ENCODE data around the gene ARHGEF19.
A peak's percentile ranks its signal among the peaks of the same experiment; 100 is the strongest.

Gene ARHGEF19

GRCh38 chr1:16156848-16157495 is 55.5 kb downstream of the ARHGEF19 start:
- Histone ChIP-seq H3K79me2 (ENCODE audit: control insufficient read depth, low read length) (no peaks in the 10 kb centered on the region), H3K27ac (ENCODE audit: low read depth, low read length) (no peak overlapping the region), H3K4me2 (ENCODE audit: low read length) (no peak overlapping the region), H3F3A (ENCODE audit: control insufficient read depth, insufficient read depth) (0 out of 2 replicates have a peak, but pooled peaks cover 3% of the 10 kb centered on the region), H3K4me3 (ENCODE audit: low read length) (no peak overlapping the region), H3K9me3 (ENCODE audit: control insufficient read depth, insufficient read depth, low read length) (no peaks in the 10 kb centered on the region), H3K36me3 (ENCODE audit: control insufficient read depth, low read length) (no peaks in the 10 kb centered on the region), H3K4me1 (ENCODE audit: control insufficient read depth, low read length) (peaks cover 4% of the 10 kb centered on the region), H3K9me2 (replicated peaks; ENCODE audit: control insufficient read depth, low read length) (no peaks in the 10 kb centered on the region), H4K20me1 (ENCODE audit: control insufficient read depth, insufficient read depth, low read depth, low read length) (no peaks in the 10 kb centered on the region), H3K27me3 (ENCODE audit: control insufficient read depth, low read length) (peaks cover 39% of the 10 kb centered on the region)
- no peak for TF ChIP-seq CTCF (IDR thresholded peaks at IDR 0.05; ENCODE audit: low read depth, low read length, poor library complexity, severe bottlenecking)
- TF ChIP-seq EZH2phosphoT487 (IDR thresholded peaks at IDR 0.05; ENCODE audit: borderline replicate concordance, low read length) = no peak

- Histone ChIP-seq H3K4me2 (ENCODE audit: low read length) (peak within 1 kb of the TSS; percentile 53), H3K27me3 (ENCODE audit: control insufficient read depth, low read length) (peaks cover 36% of the 10 kb centered on the region), H3K36me3 (ENCODE audit: control insufficient read depth, low read length) (no peaks in the 10 kb centered on the region), H3K4me1 (ENCODE audit: control insufficient read depth, low read length) (peaks cover 4% of the 10 kb centered on the region), H3K4me3 (ENCODE audit: low read length) (peak within 1 kb of the TSS; percentile 24; the same call in 1 of the 2 replicates), H3K27ac (ENCODE audit: low read depth, low read length) (no peak within 1 kb of the TSS), H3K79me2 (ENCODE audit: control insufficient read depth, low read length) (no peaks in the 10 kb centered on the region), H4K20me1 (ENCODE audit: control insufficient read depth, insufficient read depth, low read depth, low read length) (no peaks in the 10 kb centered on the region), H3K9me3 (ENCODE audit: control insufficient read depth, insufficient read depth, low read length) (no peaks in the 10 kb centered on the region), H3K9me2 (replicated peaks; ENCODE audit: control insufficient read depth, low read length) (no peaks in the 10 kb centered on the region), H3F3A (ENCODE audit: control insufficient read depth, insufficient read depth) (0 out of 2 replicates have a peak, but pooled peaks cover 3% of the 10 kb centered on the region)
- TF ChIP-seq CTCF (IDR thresholded peaks at IDR 0.05; ENCODE audit: low read depth, low read length, poor library complexity, severe bottlenecking) (no peak), EZH2phosphoT487 (IDR thresholded peaks at IDR 0.05; ENCODE audit: borderline replicate concordance, low read length) (no peak)
Measured at GRCh38 chr1:16155537-16156410, 56.7 kb downstream of the ARHGEF19 start, which contains the start of gene EPHA2. Gene EPHA2, minus strand, starts transcription at chr1:16156069. Its CDS starts 137 bp downstream, at chr1:16155932.

GRCh38 chr1:16153999-16154673 is 58.3 kb downstream of the ARHGEF19 start:
- Histone ChIP-seq H3K9me3 (ENCODE audit: control insufficient read depth, insufficient read depth, low read length) (no peaks in the 10 kb centered on the region), H3K79me2 (ENCODE audit: control insufficient read depth, low read length) (no peaks in the 10 kb centered on the region), H3K4me2 (ENCODE audit: low read length) (no peak overlapping the region), H3K27ac (ENCODE audit: low read depth, low read length) (no peak overlapping the region), H4K20me1 (ENCODE audit: control insufficient read depth, insufficient read depth, low read depth, low read length) (no peaks in the 10 kb centered on the region), H3K9me2 (replicated peaks; ENCODE audit: control insufficient read depth, low read length) (no peaks in the 10 kb centered on the region), H3K4me3 (ENCODE audit: low read length) (no peak overlapping the region), H3K36me3 (ENCODE audit: control insufficient read depth, low read length) (no peaks in the 10 kb centered on the region), H3F3A (ENCODE audit: control insufficient read depth, insufficient read depth) (0 out of 2 replicates have a peak, but pooled peaks cover 3% of the 10 kb centered on the region), H3K27me3 (ENCODE audit: control insufficient read depth, low read length) (peaks cover 36% of the 10 kb centered on the region), H3K4me1 (ENCODE audit: control insufficient read depth, low read length) (peaks cover 4% of the 10 kb centered on the region)
- no peak for TF ChIP-seq EZH2phosphoT487 (IDR thresholded peaks at IDR 0.05; ENCODE audit: borderline replicate concordance, low read length)

Measured in DOHH2 (cell line).